ENCODE results near the gene CTR9. TPM values are rescaled to one million over a fixed set of nuclear protein-coding genes. Genes with fewer than 3 reads are reported as not detected.

Gene CTR9
- total RNA-seq, 1 experiment from 2014 or later, result 32.7 TPM

DNA sequence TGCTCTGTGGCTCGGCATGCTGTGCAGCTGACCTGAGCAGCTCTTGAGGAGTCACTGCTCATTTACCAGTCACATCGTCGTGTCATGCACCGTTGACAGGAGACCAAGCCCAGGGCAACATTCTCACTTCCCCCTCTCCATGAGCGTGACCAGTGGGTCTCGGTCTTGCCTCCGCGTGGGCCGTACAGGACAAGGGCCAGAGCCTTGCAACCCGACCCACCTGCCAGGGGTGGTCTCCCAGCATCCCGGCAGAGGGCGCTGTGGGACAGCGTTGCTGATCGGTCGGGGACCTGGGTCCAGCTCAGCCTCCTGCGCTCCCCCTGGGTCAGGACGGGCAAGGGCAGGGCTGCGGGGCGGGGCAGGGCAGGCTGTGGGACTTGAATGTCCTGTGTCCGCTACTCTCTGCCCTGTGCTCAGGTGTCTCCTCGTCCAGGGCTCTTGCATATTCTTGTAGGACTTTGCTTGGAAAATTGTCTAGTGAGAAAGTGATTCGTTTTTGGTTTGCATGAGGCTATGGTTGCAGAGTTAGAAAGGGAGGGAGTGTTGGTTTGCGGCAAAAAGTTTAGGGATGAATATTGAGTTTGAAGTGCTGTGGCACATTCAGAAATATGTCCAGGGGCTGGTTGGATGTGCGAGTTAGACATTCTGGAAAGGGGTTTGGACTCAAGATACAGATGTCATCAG, 41.5 kb downstream of the CTR9 start (continued):
- TF ChIP-seq, protein P1, sequence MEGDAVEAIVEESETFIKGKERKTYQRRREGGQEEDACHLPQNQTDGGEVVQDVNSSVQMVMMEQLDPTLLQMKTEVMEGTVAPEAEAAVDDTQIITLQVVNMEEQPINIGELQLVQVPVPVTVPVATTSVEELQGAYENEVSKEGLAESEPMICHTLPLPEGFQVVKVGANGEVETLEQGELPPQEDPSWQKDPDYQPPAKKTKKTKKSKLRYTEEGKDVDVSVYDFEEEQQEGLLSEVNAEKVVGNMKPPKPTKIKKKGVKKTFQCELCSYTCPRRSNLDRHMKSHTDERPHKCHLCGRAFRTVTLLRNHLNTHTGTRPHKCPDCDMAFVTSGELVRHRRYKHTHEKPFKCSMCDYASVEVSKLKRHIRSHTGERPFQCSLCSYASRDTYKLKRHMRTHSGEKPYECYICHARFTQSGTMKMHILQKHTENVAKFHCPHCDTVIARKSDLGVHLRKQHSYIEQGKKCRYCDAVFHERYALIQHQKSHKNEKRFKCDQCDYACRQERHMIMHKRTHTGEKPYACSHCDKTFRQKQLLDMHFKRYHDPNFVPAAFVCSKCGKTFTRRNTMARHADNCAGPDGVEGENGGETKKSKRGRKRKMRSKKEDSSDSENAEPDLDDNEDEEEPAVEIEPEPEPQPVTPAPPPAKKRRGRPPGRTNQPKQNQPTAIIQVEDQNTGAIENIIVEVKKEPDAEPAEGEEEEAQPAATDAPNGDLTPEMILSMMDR (IDR thresholded peaks at IDR 0.05), result peak; percentile 94
- TF ChIP-seq GABPB1 (CRISPR knock-in tag; IDR thresholded peaks at IDR 0.05), result peak; percentile 43; the same call in 1 of the 2 replicates
- no peak for TF ChIP-seq ZNF396 (CRISPR knock-in tag; IDR thresholded peaks at IDR 0.05; ENCODE audit: borderline replicate concordance)
- TF ChIP-seq HMGA2 (CRISPR knock-in tag; IDR thresholded peaks at IDR 0.05), result no peak
- peak; percentile 98 for TF ChIP-seq ZNF121 (CRISPR knock-in tag; IDR thresholded peaks at IDR 0.05)
- TF ChIP-seq, protein P2, sequence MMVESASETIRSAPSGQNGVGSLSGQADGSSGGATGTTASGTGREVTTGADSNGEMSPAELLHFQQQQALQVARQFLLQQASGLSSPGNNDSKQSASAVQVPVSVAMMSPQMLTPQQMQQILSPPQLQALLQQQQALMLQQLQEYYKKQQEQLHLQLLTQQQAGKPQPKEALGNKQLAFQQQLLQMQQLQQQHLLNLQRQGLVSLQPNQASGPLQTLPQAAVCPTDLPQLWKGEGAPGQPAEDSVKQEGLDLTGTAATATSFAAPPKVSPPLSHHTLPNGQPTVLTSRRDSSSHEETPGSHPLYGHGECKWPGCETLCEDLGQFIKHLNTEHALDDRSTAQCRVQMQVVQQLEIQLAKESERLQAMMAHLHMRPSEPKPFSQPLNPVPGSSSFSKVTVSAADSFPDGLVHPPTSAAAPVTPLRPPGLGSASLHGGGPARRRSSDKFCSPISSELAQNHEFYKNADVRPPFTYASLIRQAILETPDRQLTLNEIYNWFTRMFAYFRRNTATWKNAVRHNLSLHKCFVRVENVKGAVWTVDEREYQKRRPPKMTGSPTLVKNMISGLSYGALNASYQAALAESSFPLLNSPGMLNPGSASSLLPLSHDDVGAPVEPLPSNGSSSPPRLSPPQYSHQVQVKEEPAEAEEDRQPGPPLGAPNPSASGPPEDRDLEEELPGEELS (CRISPR knock-in tag; IDR thresholded peaks at IDR 0.05), result 0 out of 2 replicates have a peak, but pooled peaks have one; percentile 48
- TF ChIP-seq, protein P3, sequence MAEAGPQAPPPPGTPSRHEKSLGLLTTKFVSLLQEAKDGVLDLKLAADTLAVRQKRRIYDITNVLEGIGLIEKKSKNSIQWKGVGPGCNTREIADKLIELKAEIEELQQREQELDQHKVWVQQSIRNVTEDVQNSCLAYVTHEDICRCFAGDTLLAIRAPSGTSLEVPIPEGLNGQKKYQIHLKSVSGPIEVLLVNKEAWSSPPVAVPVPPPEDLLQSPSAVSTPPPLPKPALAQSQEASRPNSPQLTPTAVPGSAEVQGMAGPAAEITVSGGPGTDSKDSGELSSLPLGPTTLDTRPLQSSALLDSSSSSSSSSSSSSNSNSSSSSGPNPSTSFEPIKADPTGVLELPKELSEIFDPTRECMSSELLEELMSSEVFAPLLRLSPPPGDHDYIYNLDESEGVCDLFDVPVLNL (CRISPR knock-in tag; IDR thresholded peaks at IDR 0.05; ENCODE audit: borderline replicate concordance, low read depth), result no peak

DNA sequence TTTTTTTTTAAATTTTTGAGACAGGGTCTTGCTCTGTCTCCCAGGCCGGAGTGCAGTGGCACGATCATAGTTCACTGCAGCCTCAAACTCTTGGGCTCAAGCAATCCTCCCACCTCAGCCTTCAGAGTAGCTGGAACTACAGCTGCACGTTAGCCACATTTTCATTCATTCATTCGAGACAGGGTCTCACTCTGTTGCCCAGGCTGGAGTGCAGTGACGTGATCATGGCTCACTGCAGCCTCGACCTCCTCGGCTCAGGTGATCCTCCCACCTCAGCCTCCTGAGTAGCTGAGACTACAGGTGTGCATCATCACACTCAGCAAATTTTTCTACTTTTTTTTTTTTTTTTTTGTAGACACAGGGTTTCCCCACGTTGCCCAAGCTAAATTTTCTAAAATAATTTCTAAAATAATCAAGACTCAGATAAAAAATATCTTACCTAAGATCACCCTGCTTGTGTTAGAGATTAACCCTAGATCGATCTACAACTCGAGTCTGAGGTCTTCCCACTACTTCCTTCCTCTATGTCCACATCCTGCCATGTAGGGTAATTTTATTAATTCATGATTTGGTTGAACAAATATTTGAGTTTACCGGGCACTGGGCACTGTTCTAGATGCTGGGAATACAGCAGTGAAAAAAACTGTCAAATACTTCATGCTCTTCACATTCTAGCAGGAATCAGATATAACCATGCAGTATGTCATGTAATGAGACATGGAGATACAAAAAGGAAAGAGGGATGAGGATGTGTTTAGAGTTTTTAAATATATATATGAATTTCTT, 42.6 kb downstream of the CTR9 start:
- H3K9me3 Mint-ChIP-seq, result no peaks in the 10 kb centered on the region
- POLR2A ChIA-PET, result interaction anchor here (0.6 to 2.8 kb wide), 2 partner anchors 15 to 278 kb away, joined by 3 to 25 read pairs; partner anchors contain the start of gene EIF4G2

More for the DNA sequence above, 42.6 kb downstream of the CTR9 start:
- no peak for DNase-seq (ENCODE audit: low spot score)
- peaks cover 3% of the 10 kb centered on the region; the same call in 1 of the 2 replicates for H3K27me3 Mint-ChIP-seq (ENCODE audit: low read depth)
- ATAC-seq, result no peak
- CTCF ChIA-PET, result interaction anchor here (0.6 to 3.0 kb wide), 22 partner anchors 10 to 994 kb away, joined by 3 to 50 read pairs (median 8); partner anchors contain the start of genes EIF4G2 and ZBED5
- no peak overlapping the region for H3K27ac Mint-ChIP-seq
- peaks cover 24% of the 10 kb centered on the region for H3K36me3 Mint-ChIP-seq
- no peak overlapping the region for H3K4me3 Mint-ChIP-seq
- H3K4me1 Mint-ChIP-seq, result peaks cover 4% of the 10 kb centered on the region
- TF ChIP-seq, protein P4, sequence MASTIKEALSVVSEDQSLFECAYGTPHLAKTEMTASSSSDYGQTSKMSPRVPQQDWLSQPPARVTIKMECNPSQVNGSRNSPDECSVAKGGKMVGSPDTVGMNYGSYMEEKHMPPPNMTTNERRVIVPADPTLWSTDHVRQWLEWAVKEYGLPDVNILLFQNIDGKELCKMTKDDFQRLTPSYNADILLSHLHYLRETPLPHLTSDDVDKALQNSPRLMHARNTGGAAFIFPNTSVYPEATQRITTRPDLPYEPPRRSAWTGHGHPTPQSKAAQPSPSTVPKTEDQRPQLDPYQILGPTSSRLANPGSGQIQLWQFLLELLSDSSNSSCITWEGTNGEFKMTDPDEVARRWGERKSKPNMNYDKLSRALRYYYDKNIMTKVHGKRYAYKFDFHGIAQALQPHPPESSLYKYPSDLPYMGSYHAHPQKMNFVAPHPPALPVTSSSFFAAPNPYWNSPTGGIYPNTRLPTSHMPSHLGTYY (CRISPR knock-in tag; IDR thresholded peaks at IDR 0.05), result no peak
- TF ChIP-seq, protein P5, sequence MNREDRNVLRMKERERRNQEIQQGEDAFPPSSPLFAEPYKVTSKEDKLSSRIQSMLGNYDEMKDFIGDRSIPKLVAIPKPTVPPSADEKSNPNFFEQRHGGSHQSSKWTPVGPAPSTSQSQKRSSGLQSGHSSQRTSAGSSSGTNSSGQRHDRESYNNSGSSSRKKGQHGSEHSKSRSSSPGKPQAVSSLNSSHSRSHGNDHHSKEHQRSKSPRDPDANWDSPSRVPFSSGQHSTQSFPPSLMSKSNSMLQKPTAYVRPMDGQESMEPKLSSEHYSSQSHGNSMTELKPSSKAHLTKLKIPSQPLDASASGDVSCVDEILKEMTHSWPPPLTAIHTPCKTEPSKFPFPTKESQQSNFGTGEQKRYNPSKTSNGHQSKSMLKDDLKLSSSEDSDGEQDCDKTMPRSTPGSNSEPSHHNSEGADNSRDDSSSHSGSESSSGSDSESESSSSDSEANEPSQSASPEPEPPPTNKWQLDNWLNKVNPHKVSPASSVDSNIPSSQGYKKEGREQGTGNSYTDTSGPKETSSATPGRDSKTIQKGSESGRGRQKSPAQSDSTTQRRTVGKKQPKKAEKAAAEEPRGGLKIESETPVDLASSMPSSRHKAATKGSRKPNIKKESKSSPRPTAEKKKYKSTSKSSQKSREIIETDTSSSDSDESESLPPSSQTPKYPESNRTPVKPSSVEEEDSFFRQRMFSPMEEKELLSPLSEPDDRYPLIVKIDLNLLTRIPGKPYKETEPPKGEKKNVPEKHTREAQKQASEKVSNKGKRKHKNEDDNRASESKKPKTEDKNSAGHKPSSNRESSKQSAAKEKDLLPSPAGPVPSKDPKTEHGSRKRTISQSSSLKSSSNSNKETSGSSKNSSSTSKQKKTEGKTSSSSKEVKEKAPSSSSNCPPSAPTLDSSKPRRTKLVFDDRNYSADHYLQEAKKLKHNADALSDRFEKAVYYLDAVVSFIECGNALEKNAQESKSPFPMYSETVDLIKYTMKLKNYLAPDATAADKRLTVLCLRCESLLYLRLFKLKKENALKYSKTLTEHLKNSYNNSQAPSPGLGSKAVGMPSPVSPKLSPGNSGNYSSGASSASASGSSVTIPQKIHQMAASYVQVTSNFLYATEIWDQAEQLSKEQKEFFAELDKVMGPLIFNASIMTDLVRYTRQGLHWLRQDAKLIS (CRISPR knock-in tag; IDR thresholded peaks at IDR 0.05; ENCODE audit: borderline replicate concordance), result no peak
- TF ChIP-seq FOXJ3 (CRISPR knock-in tag; IDR thresholded peaks at IDR 0.05; ENCODE audit: borderline replicate concordance) (no peak), ZNF121 (CRISPR knock-in tag; IDR thresholded peaks at IDR 0.05) (peak; percentile 81; the same call in 1 of the 2 replicates), ETV6 (CRISPR knock-in tag; IDR thresholded peaks at IDR 0.05) (no peak)
